ENCODE measurements around the gene RPA1. TPM values are rescaled to one million over a fixed set of nuclear protein-coding genes. Genes with fewer than 3 reads are reported as not detected.
"Not testable (repeated sequence)": the region's sequence is repeated elsewhere in the genome, so short reads cannot be mapped to it uniquely, and the experiment has no call there.

RPA1 gene
- total and polyA plus RNA-seq, 9 donors: 20.7 to 137 (median 112) TPM

- Histone ChIP-seq H3K4me3 (no peak overlapping the region), H3K4me1 (ENCODE audit: insufficient read depth) (no peaks in the 10 kb centered on the region), H3K36me3 (no peaks in the 10 kb centered on the region), H3K27me3 (no peaks in the 10 kb centered on the region), H3K9me3 (no peaks in the 10 kb centered on the region), H3K27ac (no peak overlapping the region)
- WGBS, 3 donors: 93 to 94% (median 93%) methylated on average over 9 of the region's 9 CpGs
- no peak for DNase-seq
- TF ChIP-seq, protein P1, sequence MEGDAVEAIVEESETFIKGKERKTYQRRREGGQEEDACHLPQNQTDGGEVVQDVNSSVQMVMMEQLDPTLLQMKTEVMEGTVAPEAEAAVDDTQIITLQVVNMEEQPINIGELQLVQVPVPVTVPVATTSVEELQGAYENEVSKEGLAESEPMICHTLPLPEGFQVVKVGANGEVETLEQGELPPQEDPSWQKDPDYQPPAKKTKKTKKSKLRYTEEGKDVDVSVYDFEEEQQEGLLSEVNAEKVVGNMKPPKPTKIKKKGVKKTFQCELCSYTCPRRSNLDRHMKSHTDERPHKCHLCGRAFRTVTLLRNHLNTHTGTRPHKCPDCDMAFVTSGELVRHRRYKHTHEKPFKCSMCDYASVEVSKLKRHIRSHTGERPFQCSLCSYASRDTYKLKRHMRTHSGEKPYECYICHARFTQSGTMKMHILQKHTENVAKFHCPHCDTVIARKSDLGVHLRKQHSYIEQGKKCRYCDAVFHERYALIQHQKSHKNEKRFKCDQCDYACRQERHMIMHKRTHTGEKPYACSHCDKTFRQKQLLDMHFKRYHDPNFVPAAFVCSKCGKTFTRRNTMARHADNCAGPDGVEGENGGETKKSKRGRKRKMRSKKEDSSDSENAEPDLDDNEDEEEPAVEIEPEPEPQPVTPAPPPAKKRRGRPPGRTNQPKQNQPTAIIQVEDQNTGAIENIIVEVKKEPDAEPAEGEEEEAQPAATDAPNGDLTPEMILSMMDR (IDR thresholded peaks at IDR 0.05): no peak
- no peak for TF ChIP-seq POLR2A (IDR thresholded peaks at IDR 0.05)
- TF ChIP-seq EP300 (IDR thresholded peaks at IDR 0.05): no peak
- intact Hi-C loops (cut with DNase I): no loop called here
Measured at GRCh38 chr17:1843947-1844346, 14.1 kb downstream of the RPA1 start.

DNA sequence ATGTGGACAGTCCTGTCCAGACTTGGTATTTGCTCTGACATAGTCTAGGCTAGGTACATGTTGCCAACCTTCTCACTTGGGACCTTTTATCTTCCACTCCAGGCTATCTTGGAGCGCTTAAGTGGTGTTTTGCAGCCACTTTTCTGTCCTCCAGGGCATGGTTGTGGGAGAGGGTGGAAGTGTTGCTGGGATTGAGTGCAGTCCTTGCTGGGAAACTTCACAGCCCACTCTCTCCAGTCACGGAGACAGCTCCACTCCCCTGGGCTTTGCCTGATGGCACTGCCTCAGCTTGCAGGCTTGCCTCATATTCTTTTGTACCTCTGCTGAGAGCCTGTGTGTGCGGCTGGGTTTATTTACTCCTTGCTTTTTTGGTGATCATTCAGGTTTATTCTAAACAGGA is 17.4 kb downstream of the RPA1 start:
- H3K27me3 ChIP-seq: no peaks in the 10 kb centered on the region
- H3K27ac ChIP-seq: no peak overlapping the region
- no peaks in the 10 kb centered on the region for H3K4me1 ChIP-seq (ENCODE audit: insufficient read depth)
- DNase-seq: no peak
- H3K9me3 ChIP-seq: no peaks in the 10 kb centered on the region
- no peak for TF ChIP-seq POLR2A (IDR thresholded peaks at IDR 0.05)
- TF ChIP-seq, protein P1 (IDR thresholded peaks at IDR 0.05): no peak
- no peak for TF ChIP-seq EP300 (IDR thresholded peaks at IDR 0.05)
- H3K4me3 ChIP-seq: no peak overlapping the region
- intact Hi-C loops (cut with DNase I): no loop called here
- no peaks in the 10 kb centered on the region for H3K36me3 ChIP-seq
- 88 to 93% (median 91%) methylated on average over 3 of the region's 3 CpGs for WGBS, 3 donors

- TF ChIP-seq, protein P1 (IDR thresholded peaks at IDR 0.05): no peak
- TF ChIP-seq EP300 (IDR thresholded peaks at IDR 0.05) (no peak), POLR2A (IDR thresholded peaks at IDR 0.05) (no peak)
- Histone ChIP-seq H3K36me3 (no peaks in the 10 kb centered on the region), H3K9me3 (no peaks in the 10 kb centered on the region), H3K27me3 (no peaks in the 10 kb centered on the region), H3K4me1 (ENCODE audit: insufficient read depth) (no peaks in the 10 kb centered on the region), H3K4me3 (no peak overlapping the region), H3K27ac (no peak overlapping the region)
- WGBS, 3 donors: 75 to 82% (median 81%) methylated on average over 6 of the region's 6 CpGs
- no peak for DNase-seq
- intact Hi-C loops (cut with DNase I): no loop called here
Measured at GRCh38 chr17:1852327-1852726, 22.5 kb downstream of the RPA1 start.

DNA sequence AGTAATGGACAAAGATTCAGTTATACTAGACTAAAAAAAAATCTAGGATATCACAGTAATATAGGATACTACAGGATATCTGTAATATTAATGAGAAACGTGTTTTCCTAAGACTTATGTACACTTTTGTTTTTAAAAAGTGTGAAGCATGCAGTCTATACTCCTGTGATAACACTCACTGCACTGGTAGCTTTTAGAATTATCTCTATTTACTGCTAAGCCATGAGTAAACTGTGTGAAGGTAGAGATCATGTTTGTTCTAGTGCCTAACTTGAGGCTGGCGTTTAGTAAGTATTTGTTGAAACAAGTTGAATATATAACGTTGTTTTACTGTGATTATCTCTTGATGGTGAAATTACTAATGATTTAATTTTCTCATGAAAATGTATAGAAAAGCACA is 23.9 kb downstream of the RPA1 start:
- Histone ChIP-seq H3K4me1 (ENCODE audit: insufficient read depth) (no peaks in the 10 kb centered on the region), H3K36me3 (no peaks in the 10 kb centered on the region), H3K27ac (no peak overlapping the region), H3K27me3 (no peaks in the 10 kb centered on the region), H3K9me3 (no peaks in the 10 kb centered on the region), H3K4me3 (no peak overlapping the region)
- 70 to 79% (median 74%) methylated on average over 3 of the region's 3 CpGs for WGBS, 3 donors
- intact Hi-C loops (cut with DNase I): no loop called here
- TF ChIP-seq EP300 (IDR thresholded peaks at IDR 0.05): no peak
- no peak for TF ChIP-seq POLR2A (IDR thresholded peaks at IDR 0.05)
- TF ChIP-seq, protein P1 (IDR thresholded peaks at IDR 0.05): no peak
- DNase-seq: no peak

DNA sequence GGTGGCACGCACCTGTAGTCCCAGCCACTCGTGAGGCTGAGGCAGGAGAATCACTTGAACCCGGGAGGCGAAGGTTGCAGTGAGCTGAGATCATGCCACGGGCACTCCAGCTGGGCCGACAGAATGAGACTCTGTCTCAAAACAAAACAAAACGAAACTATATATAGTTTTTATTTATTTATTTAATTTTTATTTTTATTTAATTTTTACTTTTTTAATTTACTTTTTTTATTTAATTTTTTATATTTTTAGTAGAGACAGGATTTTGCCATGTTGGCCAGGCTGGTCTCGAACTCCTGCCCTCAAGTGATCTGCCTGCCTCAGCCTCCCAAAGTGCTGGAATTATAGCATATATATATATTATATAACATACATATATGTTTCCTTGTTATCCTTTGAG is 26.7 kb downstream of the RPA1 start:
- H3K4me3 ChIP-seq: not testable (repeated sequence)
- 90 to 92% (median 91%) methylated on average over 8 of the region's 8 CpGs for WGBS, 3 donors

More for the DNA sequence above, 26.7 kb downstream of the RPA1 start:
- H3K36me3 ChIP-seq; DNase-seq; H3K27me3 ChIP-seq; H3K27ac ChIP-seq; H3K4me1 ChIP-seq (ENCODE audit: insufficient read depth); intact Hi-C loops (cut with DNase I); H3K9me3 ChIP-seq: not testable (repeated sequence)
